SK-N-MC (cell line): ENCODE data around the gene HS1BP3.

Experiments
- DNase-seq: peaks from one replicate; pipeline ENCODE4 v3.0.0-alpha.2; 2011; ENCODE audit warnings: low read depth, low spot score
- H3K27ac ChIP-seq: fragments of 200-600 bp; sonication (generic); 2 replicates; pipeline ENCODE4 v1.5.1; 2016; ENCODE audit warnings: mixed run types
- H3K36me3 ChIP-seq: fragments of 200-600 bp; sonication (generic); 2 replicates; pipeline ENCODE4 v1.6.1; 2017; ENCODE audit warnings: antibody characterized with exemption, low read length, mixed read lengths; ENCODE audit not compliant: insufficient read depth
- H3K4me3 ChIP-seq: fragments of 200-600 bp; sonication (generic); 2 replicates; pipeline ENCODE4 v1.5.1; 2016
- H3K9ac ChIP-seq: fragments of 200-600 bp; sonication (generic); 2 replicates; pipeline ENCODE4 v1.8.0; 2017; ENCODE audit warnings: mixed run types, mixed read lengths; ENCODE audit not compliant: insufficient read length
- H3K9me3 ChIP-seq: fragments of 200-600 bp; sonication (generic); 2 replicates; pipeline ENCODE4 v1.6.1; 2017; ENCODE audit warnings: low read depth, mild to moderate bottlenecking, antibody characterized with exemption, low read length, moderate library complexity, mixed read lengths
- EZH2 ChIP-seq: fragments of 200-600 bp; sonication (generic); IDR thresholded peaks from one replicate; pipeline ENCODE4 v1.6.1; 2017; ENCODE audit warnings: antibody characterized with exemption
- FOXP2 ChIP-seq: optimal IDR thresholded peaks from 2 replicates; pipeline ENCODE3; 2011; ENCODE audit warnings: mild to moderate bottlenecking, moderate library complexity; ENCODE audit not compliant: insufficient read depth; ENCODE audit errors: extremely low read length, control extremely low read depth
- POLR2AphosphoS5 ChIP-seq: IDR thresholded peaks from 2 replicates; pipeline ENCODE4 v1.6.1; 2012; ENCODE audit warnings: mild to moderate bottlenecking, low read depth, low read length, borderline replicate concordance

HS1BP3 gene

DNA sequence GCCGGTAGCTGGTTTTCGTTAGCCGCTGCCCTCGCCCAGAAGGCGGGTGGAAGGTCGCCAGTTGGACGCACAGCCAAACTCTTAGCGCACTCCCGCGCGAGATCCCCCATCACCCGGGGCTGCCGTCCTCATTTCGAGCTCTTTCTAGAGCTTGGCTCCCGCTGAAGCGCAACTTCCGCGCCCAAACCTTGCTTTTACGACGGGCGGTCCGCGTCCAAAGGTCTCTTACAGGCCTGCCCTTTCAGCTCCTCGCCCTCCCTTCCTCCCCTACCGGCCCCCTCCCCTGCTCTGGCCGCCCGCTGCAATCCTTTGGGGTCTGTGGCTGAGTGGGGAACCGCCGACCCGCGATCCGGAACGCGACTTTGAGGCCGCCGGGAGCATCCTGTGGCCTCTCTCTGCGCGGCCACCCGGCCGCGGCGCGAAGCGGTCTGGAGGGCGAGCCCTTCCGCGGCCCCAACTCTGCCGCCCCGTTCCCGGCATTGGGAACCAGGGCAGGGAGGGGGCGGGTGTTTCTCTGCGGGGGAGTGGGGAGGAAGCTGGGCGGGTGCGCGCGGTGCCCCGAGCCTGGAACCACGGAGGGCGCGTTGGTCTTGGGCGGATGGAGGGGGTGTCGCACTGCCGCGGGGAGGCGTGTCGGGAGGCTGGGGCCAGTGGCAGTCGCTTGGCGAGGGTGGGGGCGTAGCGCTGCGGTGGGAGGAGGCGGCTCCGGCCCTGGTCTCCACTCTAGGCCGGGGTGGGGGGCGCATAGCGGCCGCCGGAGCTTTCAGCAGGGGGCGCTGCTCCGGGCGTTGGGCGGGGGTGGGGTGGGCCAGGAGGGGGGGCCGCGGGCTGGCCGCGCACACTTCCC is 15.6 kb upstream of the HS1BP3 start, which contains the start of gene GDF7:
Gene GDF7 (plus strand): TSS at position 841 of the 847 bp plus-strand sequence. CDS start 96 bp downstream, outside the sequence.
- DNase-seq, result no peak
- no peak within 1 kb of the TSS for H3K27ac ChIP-seq
- H3K36me3 ChIP-seq, result no peaks in the 10 kb centered on the region
- TF ChIP-seq FOXP2 (no peak), EZH2 (peak; percentile 58), POLR2AphosphoS5 (no peak)
- no peak within 1 kb of the TSS for H3K9ac ChIP-seq
- peak within 1 kb of the TSS; percentile 42 for H3K4me3 ChIP-seq
- no peaks in the 10 kb centered on the region for H3K9me3 ChIP-seq

DNA sequence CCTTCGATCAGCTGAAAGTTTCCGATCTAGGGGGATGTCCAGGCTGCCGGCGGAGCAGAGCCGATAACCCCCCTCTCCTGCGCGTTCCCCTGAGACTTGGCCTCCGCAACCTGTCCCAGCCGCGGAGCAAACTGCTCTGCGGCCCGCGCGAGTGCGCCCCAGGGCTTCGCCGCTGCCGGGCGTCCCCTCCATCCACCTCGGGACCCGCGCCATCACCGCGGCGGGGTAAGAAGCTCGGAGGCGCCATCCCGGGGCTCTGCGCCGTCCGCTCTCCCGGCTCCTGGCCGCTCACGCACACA is 15.1 kb upstream of the HS1BP3 start:
- Histone ChIP-seq H3K9ac (no peak overlapping the region), H3K36me3 (no peaks in the 10 kb centered on the region), H3K27ac (no peak overlapping the region), H3K9me3 (no peaks in the 10 kb centered on the region), H3K4me3 (no peak overlapping the region)
- no peak for DNase-seq
- TF ChIP-seq POLR2AphosphoS5 (no peak), EZH2 (peak; percentile 61)

DNA sequence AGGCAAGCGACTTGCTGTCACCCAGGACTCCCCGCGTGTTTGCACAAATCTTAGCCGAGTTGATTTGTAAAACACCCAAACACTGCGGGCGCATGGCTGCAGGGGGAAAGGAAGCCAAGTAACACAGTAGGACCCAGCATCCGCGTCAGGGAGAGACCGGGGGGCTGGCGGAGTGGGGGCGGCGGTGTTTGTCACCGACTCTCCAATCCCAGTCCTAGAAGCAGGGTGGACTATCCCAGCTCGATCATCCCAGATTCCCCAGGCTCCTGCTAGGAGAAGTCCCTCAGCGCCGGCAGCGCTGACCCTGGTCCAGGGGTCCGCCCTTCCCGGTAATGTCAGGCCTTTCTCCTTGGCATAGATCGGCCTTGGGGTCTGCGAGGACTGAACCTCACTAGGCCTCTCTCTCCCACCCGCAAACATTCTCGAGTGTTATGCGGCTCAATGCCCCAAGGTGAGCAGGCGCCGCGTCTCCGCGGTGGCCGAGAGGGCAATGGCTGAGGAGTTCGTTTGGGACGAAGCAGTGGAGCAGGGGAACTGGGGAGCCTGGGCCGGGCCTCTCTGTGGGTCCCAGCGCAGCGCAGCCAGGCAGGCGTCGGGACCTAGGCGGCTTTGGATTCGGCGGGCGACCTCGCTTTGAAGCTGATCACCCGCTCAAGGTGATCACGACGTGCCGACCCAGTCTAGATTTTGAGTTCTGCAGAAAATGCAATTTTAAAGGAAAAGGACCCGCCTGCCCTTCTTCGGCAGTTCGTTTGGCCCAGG is 14.5 kb upstream of the HS1BP3 start:
- no peaks in the 10 kb centered on the region for H3K36me3 ChIP-seq
- no peak overlapping the region for H3K4me3 ChIP-seq
- no peaks in the 10 kb centered on the region for H3K9me3 ChIP-seq
- TF ChIP-seq POLR2AphosphoS5, result no peak
- peak; percentile 21 for TF ChIP-seq EZH2
- no peak overlapping the region for H3K27ac ChIP-seq
- H3K9ac ChIP-seq, result no peak overlapping the region
- DNase-seq, result no peak

DNA sequence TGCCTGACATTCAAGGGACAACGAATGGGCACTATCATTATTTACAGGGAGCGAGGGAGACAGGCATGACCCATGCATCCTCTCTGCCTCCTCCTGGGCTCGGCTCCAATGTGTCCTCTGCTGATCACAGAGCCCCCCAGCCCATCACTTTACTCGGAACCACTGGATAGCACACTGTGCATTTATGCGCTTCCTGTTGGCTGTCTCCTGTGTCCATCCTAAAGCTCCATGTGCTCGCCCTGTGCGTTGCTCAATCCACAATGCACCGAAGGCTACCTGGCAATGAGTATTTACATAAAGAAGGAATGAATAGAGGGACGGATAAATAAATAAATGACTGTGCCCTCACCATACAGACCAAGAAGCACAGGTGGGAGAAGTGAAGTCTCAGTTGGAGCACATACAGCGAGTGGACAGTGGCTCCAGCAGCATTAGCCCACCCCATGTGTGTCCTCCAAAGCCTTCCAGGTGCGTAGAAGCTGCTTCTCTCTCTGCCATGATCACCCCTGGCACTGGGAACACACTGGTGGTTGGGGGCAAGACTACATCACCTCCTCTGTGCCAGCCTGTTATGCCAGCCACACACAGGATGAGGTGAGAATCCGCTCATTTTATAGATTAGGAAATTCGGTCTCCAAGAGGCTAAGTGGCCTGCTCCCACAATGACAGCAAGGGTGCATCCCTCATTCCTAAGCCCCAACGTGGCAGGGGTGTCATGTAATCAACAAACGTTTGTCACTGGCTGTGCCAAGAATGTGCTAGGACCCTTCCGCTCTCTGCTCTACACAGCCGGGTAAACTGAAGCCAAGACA is 13.7 kb upstream of the HS1BP3 start:
- no peak for DNase-seq
- no peak for TF ChIP-seq EZH2
- TF ChIP-seq FOXP2, result no peak
- no peak for TF ChIP-seq POLR2AphosphoS5
- Histone ChIP-seq H3K9ac (no peak overlapping the region), H3K4me3 (no peak overlapping the region), H3K27ac (no peak overlapping the region), H3K36me3 (no peaks in the 10 kb centered on the region), H3K9me3 (no peaks in the 10 kb centered on the region)

DNA sequence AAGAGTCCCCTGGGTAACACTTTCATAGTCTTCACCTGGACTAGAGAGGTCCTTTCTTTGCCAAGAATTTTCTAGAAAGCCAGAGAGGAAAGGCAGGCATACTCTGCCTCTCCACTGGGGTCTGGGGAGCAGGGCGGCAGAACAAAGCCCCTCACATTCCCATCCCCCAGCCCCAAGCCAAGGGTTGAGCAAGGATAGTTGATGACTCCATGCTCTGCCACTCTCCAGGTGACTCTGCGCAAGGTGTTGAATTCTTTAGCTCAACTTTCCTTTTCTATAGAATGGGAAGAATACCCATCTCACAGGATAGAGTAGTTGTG is 13.1 kb upstream of the HS1BP3 start:
- H3K9me3 ChIP-seq, result no peaks in the 10 kb centered on the region
- no peak for TF ChIP-seq EZH2
- TF ChIP-seq POLR2AphosphoS5, result no peak
- no peak for TF ChIP-seq FOXP2
- no peak overlapping the region for H3K4me3 ChIP-seq
- H3K36me3 ChIP-seq, result no peaks in the 10 kb centered on the region
- no peak for DNase-seq
- H3K9ac ChIP-seq, result no peak overlapping the region
- no peak overlapping the region for H3K27ac ChIP-seq

DNA sequence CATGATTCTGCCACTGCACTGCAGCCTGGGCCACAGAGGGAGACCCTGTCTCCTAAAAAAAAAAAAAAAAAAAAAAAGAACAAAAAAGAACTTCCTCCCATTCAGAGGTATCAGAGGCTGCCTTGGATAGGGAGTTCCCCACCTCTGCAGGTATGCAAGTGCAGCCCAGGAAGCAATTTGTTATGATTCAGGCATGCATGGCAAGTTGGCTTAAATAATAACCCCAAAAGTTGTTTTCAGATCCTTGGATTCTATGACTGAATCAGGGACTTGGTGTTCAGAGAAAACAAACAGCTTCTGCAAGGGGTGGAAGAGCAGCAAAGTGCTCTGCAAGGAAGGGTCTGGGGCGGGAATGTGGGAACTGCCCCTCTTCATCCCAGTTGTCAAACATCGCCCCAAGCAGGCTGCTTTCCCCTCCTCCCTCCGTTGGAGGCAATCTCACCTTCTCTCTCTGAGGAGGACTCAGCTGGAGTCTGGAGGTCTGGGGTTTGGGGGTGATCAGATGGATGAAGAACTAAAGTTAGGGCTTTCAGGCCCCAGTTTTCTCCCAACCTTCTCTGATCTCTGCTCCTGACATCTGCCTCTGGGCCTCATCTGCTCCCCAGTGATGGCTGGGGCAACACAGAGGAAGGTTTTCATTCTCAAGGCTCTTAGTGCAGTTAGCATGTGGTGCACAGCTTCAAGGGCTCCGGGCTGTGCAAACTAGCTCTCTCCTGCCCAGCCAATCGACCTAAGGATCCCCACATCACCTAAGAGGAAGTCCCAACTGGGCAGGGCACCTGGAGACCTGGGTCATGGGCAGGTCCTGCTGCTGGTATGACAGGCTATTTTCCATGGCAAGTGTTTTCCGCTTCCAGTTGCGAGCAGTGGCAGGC is 12.5 kb upstream of the HS1BP3 start:
- no peaks in the 10 kb centered on the region for H3K9me3 ChIP-seq
- DNase-seq, result no peak
- H3K4me3 ChIP-seq, result no peak overlapping the region
- no peak for TF ChIP-seq FOXP2
- TF ChIP-seq POLR2AphosphoS5, result no peak
- TF ChIP-seq EZH2, result no peak
- H3K36me3 ChIP-seq, result no peaks in the 10 kb centered on the region
- H3K27ac ChIP-seq, result no peak overlapping the region
- H3K9ac ChIP-seq, result no peak overlapping the region

DNA sequence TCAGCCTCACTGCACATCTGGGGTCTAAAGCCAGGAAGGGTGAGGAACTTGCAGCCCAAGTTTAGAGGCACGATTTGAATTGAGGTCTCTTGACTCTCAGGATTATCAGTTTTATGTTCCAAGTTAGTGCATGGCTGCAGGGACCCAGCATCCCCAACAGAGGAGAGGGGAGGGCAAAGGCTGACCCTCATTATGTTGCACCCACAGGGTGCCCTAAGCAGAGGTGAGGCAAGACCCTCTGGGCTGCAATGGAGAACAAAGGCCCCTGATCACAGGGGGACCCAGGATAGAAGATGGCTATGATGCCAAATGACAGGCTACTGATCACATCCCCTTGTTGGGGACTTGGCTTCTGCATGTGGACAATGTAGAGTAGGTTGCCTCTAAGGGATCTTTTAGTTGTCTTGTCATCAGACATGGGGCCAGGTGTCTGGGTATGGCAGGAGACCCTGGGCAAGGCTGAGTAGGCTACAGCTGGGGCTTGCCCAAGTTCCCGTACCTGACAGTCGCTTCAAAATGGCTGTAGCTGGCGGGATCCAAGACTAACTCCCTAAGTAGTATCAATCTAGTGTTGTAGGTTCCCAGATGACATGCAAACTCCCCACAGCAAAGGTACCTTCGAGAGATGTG is 11.5 kb upstream of the HS1BP3 start:
- no peak overlapping the region for H3K9ac ChIP-seq
- DNase-seq, result no peak
- TF ChIP-seq EZH2, result no peak
- no peak for TF ChIP-seq POLR2AphosphoS5
- TF ChIP-seq FOXP2, result no peak
- H3K36me3 ChIP-seq, result no peaks in the 10 kb centered on the region
- H3K27ac ChIP-seq, result no peak overlapping the region
- H3K4me3 ChIP-seq, result no peak overlapping the region
- H3K9me3 ChIP-seq, result no peaks in the 10 kb centered on the region
